Measurements from ENCODE around the gene GRAP2.

GRCh38 chr22:40009292-40009774, 108.4 kb downstream of the GRAP2 start:
- TF ChIP-seq, protein P1, sequence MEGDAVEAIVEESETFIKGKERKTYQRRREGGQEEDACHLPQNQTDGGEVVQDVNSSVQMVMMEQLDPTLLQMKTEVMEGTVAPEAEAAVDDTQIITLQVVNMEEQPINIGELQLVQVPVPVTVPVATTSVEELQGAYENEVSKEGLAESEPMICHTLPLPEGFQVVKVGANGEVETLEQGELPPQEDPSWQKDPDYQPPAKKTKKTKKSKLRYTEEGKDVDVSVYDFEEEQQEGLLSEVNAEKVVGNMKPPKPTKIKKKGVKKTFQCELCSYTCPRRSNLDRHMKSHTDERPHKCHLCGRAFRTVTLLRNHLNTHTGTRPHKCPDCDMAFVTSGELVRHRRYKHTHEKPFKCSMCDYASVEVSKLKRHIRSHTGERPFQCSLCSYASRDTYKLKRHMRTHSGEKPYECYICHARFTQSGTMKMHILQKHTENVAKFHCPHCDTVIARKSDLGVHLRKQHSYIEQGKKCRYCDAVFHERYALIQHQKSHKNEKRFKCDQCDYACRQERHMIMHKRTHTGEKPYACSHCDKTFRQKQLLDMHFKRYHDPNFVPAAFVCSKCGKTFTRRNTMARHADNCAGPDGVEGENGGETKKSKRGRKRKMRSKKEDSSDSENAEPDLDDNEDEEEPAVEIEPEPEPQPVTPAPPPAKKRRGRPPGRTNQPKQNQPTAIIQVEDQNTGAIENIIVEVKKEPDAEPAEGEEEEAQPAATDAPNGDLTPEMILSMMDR (conservative IDR thresholded peaks at IDR 0.05; ENCODE audit: low read depth, low read length) = no peak
- TF ChIP-seq EZH2 (IDR thresholded peaks at IDR 0.05; ENCODE audit: low read length, unreplicated experiment) = no peak

Measured in PC-3 (cell line).